Activated CD4-positive, CD25-positive, alpha-beta regulatory T cell treated with anti-CD3 and anti-CD28 coated beads, Interleukin-2, amount 50 U/mL, for 16 hours (primary cell): ENCODE measurements around the gene MLANA.
"Not testable (repeated sequence)": the region's sequence is repeated elsewhere in the genome, so short reads cannot be mapped to it uniquely, and the experiment has no call there.

Experiments used
- DNase-seq: peaks from one replicate; pipeline ENCODE4 v3.0.0-alpha.2; 2020; ENCODE audit warnings: low read depth, low spot score

MLANA gene

DNA sequence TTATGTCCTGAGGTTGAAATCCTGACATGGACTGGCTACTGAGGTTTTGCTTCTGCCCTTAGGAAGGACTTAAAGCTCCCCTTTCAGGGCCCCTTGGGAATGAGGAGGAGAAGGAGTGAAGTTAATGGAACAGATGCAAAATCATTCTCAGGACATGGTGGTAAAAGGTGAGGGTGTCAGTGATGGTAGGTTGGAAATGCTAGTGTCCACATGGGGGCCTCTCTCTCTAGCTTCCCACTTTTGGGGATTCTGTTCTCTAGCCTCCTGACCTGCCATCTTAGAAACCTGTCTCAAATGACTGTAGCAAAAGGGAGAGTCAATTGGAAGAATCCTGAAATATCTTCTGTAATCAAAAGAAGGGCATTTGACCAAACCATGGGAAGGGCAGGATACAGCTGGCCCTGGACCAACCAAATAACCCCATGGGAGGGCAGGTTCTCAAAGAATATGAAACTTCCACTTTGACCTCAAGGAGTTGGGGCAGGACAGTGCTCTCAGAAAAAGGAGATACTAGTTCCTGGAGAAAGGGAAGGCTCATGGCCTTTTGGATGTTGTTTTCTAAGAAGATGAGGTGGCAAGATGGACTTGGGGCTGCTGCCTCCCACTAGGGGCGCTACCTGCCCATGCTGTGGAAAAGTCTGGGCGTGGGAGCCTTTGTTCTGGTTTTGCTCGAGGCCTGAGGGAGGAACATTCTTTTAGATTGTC, 21.2 kb upstream of the MLANA start:
- DNase-seq = no peak

DNA sequence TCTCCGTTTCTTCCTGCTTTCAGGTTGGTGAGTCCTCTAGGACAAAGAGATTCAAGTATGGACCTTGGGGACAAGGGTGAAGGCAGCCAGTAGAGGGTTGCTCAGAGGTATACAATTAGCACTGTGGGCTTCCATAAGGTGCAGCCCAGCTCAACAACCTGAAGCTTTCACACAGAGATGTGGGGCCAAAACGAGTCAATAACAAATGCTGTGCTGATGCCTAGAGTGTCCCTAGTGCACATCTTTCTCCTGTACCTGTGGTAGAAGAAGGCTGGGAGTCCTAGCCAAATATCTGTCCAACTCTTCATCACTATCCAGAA, 20.7 kb upstream of the MLANA start:
- no peak for DNase-seq

DNA sequence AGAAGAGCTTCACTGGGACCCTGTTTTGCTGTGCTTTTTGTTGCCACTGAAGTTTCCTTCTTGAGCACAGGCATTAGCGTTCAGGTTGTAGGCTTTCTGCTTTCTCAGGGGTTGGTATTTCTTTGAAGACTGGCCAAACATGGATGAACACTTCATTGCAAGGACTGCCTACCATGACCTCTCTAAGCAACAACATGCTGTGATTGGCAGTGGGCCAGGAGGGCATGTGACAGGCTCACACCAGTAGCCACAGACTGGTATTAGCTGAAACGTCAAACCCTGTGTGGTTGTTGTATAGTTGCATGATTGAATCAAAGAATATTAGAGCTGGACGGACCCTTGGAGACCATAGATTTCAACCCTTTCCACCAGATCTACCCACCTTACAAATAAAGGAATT, 20.0 kb upstream of the MLANA start:
- DNase-seq = no peak

DNA sequence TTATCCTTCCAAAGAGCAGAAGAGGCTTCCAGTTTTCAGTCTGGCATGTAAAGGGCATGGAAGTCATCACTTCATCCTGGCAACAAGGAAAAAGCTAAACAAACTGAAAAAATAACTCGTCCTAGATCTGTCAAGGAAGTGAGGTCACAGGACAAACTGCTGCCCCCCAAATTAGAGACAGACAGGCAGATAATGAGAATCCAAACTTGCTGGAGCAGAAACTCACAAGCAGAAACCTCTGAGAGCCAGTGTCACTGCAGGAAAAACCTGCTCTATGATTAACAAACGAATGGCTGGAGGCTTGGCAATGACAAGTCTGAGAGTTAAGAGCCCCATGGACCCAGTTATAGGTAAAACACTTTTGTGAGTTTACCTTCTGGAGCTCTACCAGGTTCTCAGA, 18.9 kb upstream of the MLANA start:
- DNase-seq = no peak

DNA sequence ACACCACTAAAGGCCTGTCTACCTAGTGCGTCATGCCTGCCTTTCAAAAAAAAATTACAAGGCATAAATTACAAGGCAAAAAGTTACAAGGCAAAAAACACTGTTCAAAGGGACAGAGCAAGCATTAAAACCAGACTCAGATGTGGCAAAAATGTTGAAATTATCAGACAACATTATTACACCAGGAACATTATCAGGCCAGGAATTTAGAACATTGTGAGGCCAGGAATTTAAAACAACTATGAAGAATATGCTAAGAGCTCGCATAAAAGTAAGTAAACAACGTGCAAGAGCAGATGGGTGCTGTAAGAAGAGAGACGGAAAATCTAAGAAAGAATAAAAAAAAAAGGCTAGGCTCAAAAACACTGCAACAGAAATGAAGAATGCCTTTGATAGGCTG, 18.2 kb upstream of the MLANA start:
- DNase-seq = no peak

DNA sequence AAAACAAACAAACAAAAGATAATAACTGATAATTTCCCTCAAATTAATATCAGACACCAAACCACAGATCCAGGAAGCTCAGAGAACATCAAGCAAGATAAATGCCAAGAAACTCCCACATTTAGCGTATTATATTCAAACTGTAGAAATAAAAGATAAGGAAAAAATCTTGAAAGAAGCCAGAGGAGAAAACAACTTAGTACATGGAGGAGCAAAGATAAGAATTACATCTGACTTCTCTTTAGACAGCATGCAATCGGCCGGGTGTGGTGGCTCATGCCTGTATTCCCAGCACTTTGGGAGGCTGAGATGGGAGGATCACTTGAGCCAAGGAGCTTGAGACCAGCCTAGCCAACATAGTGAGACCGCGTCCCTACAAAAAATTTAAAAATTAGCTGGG, 17.2 kb upstream of the MLANA start:
- DNase-seq = no peak

DNA sequence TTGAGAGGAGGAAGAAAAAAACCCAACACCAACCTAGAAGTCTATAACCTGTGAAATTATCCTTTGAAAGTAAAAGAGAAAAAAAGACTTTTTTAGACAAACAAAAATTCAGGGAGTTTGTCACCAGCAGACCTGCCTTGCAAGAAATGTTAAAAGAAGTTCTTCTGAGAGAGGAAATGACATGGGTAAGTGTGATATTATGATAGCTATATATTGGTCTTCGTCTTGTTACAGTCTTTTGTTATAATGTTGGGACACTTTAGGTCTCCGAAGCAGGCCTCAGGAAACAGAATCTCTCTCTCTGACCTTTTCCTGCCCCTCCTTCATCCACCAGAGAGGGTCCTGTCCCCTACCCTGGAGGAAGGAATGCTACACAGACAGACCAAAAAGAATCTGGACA, 16.6 kb upstream of the MLANA start:
- DNase-seq = no peak

DNA sequence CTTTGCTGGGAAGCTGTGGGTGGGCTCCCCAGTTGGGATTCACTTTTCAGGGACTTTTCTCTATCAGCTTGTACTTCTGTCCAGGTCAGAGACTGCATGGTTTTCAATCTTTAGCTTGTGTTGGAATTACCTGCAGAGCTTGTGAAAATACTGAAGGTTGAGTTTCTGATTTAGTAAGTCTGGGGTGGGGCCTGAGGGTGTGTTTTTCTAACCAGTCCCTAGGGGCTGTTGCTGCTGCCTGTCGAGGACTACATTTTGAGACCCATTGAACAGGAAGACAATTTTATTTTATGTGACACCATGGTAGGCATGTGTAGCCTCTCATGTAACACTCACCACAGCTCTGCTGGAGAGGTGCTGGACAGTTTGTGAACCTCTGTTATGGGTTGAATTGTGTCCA, 14.7 kb upstream of the MLANA start:
- no peak for DNase-seq

DNA sequence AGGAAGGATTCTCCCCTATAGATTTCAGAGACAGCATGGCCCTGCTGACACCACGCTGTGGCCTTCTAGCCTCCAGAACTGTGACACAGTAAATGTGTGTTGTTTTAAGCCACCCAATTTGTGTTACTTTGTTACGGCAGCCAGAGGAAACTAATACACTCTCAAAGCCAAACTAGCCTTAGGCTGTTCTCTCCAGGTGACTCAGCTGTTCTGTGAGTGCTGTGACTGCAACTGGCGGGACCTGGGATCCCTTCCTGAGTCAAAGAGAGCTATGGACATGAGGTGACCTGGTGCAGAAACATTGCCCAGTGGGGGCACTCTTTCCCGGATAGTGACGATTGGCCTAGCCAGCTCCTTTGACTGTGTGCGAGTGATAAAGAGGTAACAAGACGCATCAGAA, 14.0 kb upstream of the MLANA start:
- DNase-seq = no peak

DNA sequence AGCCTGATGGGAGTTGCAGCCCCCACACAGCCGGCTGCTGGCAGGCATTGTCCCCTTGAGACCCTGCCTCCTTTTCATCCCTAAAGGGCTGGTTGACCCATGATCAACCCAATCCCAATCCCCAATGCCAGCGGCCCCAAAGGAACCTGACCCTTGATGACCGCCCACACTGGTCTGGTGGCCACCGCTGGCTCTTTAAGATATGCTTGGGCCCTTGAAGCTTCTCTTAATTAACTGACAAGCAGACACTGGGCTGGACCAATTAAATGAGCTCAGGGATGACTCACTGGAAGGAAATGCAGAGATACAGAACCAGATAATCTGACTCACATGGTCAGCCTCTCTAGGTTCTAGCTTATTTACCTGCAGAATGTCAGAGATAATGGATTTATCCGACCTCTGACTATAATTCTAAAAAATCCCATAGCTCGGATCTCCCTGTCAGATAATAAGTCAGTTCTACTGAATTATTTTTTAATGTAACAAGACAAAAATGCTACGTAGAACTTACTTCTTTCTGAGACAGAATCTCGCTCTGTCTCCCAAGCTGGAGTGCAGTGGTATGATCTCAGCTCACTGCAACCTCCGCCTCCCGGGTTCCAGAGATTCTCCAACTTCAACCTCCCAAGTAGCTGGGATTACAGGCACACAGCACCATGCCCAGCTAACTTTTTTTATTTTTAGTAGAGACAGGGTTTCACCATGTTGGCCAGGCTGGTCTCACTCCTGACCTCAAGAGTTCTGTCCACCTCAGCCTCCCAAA, 11.1 kb upstream of the MLANA start:
- DNase-seq = no peak

DNA sequence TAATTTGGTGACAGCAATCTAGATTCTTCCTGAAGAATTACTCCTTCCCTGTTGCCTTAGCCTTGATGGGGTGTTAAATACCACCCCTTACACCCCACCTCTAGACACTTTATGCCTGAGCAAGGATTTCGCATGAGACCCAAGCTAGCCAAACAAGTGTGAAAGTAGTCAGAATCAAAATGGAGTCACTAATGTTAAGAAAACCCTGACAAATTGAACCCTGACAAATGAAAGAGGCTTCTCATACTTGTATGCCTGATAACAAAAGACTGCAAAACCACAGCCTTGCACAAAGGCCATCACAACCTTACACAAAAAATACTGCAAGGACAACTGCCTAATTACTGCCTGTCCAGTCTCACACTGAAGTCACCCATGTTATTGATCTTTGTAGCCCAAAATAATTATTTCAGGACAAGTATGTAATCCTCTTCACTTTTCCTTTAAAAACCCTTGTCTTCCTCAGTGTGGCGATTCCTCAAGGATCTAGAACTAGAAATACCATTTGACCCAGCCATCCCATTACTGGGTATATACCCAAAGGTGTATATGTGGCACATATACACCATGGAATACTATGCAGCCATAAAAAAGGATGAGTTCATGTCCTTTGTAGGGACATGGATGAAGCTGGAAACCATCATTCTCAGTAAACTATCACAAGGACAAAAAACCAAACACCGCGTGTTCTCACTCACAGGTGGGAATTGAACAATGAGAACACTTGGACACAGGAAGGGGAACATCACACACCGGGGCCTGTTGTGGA, 8.3 kb upstream of the MLANA start:
- not testable (repeated sequence) for DNase-seq

DNA sequence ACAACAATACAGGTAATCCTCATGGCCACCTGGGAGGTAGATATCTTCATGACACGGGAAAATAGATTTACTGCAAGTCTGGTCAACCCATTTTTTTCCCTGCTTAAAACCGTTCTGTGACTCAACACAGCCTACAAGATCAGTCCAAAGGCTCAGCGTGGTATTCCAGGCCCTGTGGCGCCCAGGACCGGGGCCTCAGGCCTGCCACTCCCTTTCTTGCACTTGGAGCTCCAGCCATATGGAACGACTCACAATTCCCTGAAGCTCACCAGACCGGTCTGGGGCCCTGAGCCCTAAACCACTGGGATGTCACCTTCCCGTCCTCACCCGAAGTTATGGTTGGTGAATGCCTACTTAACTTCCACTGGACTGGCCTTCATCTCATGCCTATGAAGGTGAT, 6.5 kb upstream of the MLANA start:
- no peak for DNase-seq

DNA sequence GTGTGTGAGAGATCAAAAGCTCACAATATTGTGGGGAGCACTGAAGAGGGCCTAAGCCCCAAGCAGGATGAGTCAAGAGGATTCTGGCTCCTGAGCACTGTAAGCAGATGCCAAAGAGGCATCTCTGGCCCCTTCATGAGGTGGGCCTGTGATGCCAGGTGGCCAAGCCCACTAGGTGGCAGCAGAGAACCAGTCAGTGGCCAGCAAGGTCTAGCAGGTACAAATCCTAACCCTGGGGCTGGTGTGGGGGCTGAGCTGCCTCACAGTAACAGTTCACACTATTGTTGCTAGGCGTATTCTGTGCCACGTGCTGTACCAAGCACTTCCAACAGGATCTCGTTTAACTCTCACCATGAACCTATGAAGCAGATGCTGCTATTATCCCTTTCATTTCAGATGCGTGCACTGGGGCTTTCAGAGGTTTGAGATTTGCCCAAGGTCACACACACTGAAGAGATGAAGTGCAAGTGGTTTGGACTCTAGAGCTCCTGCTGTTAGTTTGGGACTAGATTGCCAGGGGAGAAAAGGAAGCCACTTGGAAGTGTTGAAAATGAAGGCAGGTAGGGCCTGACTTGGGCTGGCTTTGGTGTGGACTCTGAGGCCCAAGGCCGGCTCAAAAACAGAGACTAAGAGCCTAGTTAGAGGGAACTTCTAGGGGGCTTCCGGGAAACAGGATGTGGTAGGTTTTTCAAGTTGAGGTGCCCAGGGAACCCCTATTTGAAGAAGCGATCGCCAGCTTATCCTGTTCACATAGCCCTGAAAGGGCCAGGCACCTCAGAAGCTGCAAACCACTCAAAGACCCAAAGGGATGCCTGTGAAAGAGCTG, 4.4 kb upstream of the MLANA start:
- DNase-seq = peak; percentile 53

DNA sequence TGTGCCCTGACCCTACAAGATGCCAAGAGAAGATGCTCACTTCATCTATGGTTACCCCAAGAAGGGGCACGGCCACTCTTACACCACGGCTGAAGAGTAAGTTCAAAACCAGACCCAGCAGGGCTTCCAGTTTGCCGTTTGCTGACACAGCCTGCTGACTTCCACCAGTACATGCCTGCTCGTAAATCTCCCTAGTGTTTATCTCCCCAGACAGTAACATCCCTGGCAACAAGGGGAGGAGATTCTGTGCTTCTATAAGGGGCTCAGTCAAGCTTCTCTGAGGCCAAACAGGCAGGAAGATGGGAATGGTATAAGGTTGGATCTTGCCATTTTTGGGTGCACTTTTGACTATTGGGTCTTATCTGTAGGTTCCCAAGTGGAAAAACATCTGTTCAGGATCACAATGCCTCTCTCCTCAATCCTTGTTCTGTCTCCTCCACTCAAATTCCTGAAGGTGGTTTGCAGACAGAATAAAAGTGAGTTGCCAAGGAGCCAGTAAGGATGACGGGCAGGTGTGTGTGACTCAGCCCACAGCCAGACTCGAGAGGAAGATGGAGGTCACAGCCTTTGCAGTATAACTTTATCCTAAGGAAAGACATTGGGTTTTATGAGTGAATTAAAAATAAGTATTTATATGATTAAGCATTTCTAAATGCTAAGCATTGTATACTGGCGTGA, 1.9 kb downstream of the MLANA start:
- no peak for DNase-seq

DNA sequence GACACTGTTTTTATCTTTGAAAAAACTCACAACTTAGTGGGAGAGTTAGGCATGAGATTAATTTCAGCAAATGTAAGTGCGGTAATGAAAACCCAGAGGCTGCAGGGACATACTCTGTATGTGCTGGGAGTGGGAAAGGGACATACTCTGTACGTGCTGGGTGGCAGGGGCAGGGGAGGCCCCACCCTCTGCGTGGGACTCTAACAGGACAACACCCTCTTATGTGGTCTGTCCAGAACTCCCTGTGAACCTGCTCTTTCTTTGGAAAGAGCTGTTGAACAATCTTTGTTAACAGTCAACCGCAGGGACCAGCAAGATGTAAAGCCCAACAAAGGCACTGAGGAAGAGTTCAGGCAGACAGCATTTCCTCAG, 2.4 kb downstream of the MLANA start:
- no peak for DNase-seq

DNA sequence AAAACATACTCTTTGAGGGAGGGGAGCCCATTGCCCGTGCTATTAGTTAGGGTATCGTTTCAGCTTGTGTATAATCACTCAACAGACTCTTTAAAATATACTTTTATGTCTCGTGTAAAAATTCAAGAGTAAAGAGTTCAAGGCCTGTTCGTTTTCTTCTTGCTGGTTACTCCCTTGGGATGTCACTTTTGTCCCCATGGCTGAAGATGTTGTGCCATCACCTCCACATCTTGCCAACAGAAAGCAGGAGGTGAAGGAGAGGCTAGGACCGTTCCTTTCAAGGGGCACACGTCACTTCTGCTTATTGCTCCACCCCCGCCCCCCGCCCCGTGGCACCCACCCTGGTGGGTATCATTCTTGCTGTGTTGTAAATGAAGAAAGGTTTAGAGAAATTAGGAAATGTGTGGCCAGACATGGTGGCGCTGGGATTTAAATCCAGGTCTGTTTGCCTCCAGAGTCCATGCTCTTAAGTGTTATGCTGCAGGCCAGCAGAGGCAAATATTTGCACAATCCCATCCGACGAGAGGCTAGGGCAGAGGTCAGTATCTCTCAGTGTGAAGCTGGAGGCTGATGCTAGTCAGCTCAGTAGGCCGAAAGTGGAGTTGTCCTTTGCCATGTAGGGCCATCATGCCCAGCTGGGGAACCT, 3.0 kb downstream of the MLANA start:
- no peak for DNase-seq

DNA sequence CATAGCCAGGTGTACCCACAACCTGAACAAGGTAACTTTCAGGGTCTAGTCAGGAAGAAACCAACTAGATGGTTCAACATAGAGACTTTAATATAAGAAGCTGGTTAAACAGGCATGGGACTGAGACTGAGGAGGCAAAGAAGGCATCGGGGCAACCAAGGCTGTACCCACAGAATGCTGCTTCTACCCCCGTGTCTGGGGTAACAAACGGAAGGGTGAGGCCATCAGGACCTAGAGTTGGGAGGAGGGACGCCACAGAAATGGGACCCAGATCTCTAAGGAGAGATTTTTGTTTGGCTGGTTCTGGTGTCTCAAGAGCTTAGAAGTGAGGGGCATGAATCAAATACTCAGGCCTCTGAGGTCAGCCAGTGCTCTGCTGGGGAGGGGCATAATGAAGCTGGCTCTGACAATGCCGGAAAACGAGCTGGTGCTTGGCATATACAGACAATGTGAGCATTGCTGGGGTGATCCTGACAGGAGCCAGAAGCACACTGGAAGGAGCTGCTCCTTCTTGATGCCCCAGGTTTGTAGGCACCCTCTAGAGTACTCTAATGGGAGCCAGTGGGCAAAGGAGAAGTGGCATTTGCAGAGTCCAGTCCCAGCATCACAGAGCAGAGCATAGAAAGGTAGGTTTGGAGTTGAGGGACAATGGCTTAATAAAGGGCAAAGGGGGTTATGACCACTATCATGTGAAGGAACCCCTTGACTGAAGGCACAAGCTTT, 3.7 kb downstream of the MLANA start:
- DNase-seq = no peak

DNA sequence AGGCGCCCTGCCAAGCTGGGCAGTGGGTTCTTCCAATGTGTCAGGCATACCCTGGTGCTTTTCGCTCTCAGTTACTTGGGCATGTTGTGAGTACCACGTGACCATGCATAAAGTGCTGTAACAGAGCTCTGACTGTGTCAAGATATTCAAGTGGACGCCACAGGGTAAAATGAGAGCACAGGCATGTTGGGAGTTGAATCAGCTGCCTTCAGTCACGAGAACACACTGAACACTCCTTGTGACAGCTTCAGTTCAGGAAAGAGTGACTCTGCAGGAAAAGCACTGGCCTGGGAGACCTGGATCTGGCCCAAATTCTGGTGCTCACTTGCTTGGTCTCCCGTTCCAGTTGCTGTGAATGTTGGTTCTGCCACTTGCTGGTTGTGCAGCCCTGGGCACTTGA, 5.1 kb downstream of the MLANA start:
- DNase-seq = no peak

DNA sequence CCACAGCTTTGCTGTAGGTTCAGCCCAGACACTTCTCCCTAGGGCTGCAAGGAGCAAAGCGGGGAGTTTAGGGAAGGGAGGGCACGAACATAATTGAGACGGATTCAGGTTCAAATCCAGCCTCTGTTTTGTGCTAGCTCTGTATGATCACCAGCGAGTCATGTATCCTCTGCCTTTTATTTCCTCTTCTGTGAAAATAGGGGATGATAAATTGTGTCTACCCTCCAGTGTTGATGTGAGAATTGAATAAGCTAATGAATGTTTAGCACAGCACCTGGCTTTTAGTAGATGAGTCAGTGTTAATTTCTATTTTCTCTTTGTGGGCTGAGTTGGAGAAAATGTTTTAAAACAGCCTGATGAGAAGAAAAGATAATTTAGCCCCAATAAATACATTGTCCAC, 6.2 kb downstream of the MLANA start:
- no peak for DNase-seq

DNA sequence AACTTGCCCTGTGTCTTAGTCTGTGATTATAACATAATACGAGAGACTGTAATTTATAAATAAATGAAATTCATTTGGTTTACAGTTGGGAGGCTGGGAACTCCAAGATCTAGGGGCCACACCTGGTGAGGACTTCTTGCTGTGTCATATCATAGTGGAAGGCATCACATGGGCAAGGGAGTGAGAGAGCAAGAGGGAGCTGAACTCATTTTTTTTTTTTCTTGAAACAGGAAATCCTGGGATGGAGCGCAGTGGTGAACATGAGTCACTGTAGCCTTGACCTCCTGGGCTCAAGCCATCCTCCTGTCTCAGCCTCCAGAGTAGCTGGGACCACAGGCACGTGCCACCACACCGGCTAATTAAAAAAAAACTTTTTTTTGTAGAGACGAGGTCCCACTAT, 7.2 kb downstream of the MLANA start:
- no peak for DNase-seq
